ENCODE measurements around the gene DNAJB6.

Gene DNAJB6

DNA sequence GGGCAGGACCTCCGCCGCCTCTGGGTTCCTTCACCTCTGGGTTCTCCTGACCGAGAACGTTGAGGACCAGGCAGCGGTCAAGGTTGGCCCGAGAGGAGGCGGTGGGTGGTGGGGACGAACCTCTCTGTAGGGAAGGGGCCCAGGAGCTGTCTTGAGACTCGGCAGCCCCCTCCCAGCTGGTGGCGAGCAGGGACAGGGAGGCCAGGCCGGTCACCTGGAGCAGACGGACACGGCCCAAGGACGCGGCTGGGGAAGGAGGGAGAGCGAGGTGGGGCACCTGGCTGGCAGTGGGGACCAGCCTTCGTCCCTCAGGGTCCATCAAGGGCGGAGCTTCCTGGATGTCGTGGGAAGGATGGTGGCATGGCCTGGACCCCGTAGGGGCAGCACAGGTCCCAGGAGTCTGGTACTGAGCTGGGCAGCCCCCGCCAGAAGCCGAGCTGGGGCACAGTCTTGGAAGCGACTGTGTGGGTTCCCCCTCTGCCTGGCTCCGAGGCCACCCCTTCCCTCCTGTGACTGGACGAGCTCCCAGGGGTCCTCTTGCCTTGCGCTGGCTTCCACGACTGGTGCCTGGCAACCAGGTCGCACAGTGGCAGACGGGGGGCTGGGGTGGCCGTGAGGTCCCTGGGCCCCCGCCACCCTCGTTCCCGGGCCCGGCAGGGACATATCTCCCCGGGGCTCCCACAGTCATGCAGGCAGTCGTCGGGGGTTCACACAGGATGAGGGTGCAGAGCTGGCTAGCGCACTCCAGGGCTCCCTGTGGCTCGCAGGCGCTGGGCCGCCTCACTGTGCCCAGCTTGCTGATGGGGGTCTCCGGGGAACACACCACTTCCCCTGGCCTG, 89.9 kb downstream of the DNAJB6 start:
- Histone ChIP-seq H3F3A (ENCODE audit: insufficient read depth) (no peaks in the 10 kb centered on the region), H3K27me3 (ENCODE audit: low read length) (no peaks in the 10 kb centered on the region), H3K9me2 (replicated peaks; ENCODE audit: insufficient read depth, low read length) (no peaks in the 10 kb centered on the region), H3K27ac (ENCODE audit: low read depth, low read length) (no peak overlapping the region), H3K79me2 (ENCODE audit: insufficient read depth, low read length) (no peaks in the 10 kb centered on the region), H3K4me3 (ENCODE audit: insufficient read depth, low read length, poor library complexity, severe bottlenecking) (no peak overlapping the region), H3K9me3 (ENCODE audit: insufficient read depth, low read length) (no peaks in the 10 kb centered on the region), H3K4me2 (ENCODE audit: low read depth, low read length, poor library complexity, severe bottlenecking) (no peak overlapping the region), H2AFZ (ENCODE audit: low read depth, low read length, severe bottlenecking) (no peak overlapping the region), H3K9ac (ENCODE audit: low read length) (no peak overlapping the region), H3K36me3 (ENCODE audit: low read length) (no peaks in the 10 kb centered on the region), H4K20me1 (ENCODE audit: low read depth, low read length) (no peaks in the 10 kb centered on the region)
- no peak for TF ChIP-seq EZH2phosphoT487 (conservative IDR thresholded peaks at IDR 0.05; ENCODE audit: low read length)
- TF ChIP-seq, protein P1, sequence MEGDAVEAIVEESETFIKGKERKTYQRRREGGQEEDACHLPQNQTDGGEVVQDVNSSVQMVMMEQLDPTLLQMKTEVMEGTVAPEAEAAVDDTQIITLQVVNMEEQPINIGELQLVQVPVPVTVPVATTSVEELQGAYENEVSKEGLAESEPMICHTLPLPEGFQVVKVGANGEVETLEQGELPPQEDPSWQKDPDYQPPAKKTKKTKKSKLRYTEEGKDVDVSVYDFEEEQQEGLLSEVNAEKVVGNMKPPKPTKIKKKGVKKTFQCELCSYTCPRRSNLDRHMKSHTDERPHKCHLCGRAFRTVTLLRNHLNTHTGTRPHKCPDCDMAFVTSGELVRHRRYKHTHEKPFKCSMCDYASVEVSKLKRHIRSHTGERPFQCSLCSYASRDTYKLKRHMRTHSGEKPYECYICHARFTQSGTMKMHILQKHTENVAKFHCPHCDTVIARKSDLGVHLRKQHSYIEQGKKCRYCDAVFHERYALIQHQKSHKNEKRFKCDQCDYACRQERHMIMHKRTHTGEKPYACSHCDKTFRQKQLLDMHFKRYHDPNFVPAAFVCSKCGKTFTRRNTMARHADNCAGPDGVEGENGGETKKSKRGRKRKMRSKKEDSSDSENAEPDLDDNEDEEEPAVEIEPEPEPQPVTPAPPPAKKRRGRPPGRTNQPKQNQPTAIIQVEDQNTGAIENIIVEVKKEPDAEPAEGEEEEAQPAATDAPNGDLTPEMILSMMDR (IDR thresholded peaks at IDR 0.05; ENCODE audit: insufficient read depth, low read length, poor library complexity, severe bottlenecking), result no peak

DNA sequence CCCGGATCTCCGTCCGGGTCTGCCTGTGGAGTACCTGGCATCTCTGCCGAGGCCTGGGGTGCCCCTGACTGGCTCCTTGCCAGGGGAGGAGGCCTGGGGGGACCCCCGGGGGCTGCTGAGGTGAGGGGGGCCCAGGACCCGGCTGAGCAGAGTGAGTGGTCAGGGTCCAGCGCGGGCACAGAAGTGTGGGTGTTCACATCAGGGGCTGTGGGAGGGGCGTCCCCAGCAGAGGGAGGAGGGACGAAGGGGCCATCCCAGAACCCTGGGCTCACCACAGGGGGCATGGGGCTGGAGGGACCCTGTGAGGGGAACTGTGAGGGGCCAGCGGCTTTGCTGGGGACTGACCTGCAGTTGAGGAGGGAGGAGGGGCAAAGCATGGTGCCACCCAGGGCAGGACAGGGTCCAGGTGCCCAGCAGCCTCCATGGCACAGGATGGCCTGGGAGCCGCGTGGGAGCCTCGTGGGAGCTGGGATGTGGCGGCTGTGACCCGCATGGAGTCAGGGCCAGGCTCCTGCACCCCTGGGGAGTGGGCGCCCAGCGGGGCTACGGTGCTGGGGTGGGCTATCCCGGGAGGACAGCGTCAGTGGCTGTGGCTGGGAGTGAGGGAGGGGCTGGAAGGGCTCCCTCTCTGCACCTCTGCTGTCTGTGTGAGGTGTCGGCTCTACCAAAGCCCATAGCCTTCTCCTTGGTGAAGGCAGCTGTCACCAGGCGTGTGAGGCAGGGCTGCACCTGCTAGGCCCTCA, 91.2 kb downstream of the DNAJB6 start:
- TF ChIP-seq, protein P1 (IDR thresholded peaks at IDR 0.05; ENCODE audit: insufficient read depth, low read length, poor library complexity, severe bottlenecking), result no peak
- no peak for TF ChIP-seq EZH2phosphoT487 (conservative IDR thresholded peaks at IDR 0.05; ENCODE audit: low read length)
- Histone ChIP-seq H3K9ac (ENCODE audit: low read length) (no peak overlapping the region), H3K27me3 (ENCODE audit: low read length) (no peaks in the 10 kb centered on the region), H3K9me2 (replicated peaks; ENCODE audit: insufficient read depth, low read length) (no peaks in the 10 kb centered on the region), H2AFZ (ENCODE audit: low read depth, low read length, severe bottlenecking) (no peak overlapping the region), H3K4me2 (ENCODE audit: low read depth, low read length, poor library complexity, severe bottlenecking) (no peak overlapping the region), H3F3A (ENCODE audit: insufficient read depth) (no peaks in the 10 kb centered on the region), H3K36me3 (ENCODE audit: low read length) (no peaks in the 10 kb centered on the region), H3K4me3 (ENCODE audit: insufficient read depth, low read length, poor library complexity, severe bottlenecking) (no peak overlapping the region), H4K20me1 (ENCODE audit: low read depth, low read length) (no peaks in the 10 kb centered on the region), H3K27ac (ENCODE audit: low read depth, low read length) (no peak overlapping the region), H3K79me2 (ENCODE audit: insufficient read depth, low read length) (no peaks in the 10 kb centered on the region), H3K9me3 (ENCODE audit: insufficient read depth, low read length) (no peaks in the 10 kb centered on the region)

DNA sequence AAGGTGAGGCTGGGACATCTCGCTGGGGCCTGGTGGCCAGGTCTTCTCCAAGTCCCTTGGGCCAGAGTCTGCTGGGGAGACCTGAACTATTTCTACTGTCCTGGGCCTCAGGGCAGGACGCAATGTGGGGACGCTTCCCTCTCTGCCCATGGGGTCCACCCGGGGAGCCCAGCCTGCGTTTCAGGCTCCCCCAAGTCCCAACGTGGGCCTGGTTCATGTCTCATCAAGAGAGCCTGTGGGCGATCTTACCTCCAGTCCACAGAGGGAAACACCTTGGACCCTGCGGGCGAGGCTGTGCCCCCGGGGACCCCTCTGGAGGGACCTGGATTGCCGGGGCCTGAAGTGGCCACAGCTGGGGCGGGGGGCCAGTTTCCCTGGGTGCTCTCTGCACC, 91.7 kb downstream of the DNAJB6 start:
- Histone ChIP-seq H2AFZ (ENCODE audit: low read depth, low read length, severe bottlenecking) (no peak overlapping the region), H3K4me3 (ENCODE audit: insufficient read depth, low read length, poor library complexity, severe bottlenecking) (no peak overlapping the region), H3K4me2 (ENCODE audit: low read depth, low read length, poor library complexity, severe bottlenecking) (no peak overlapping the region), H3K9ac (ENCODE audit: low read length) (no peak overlapping the region), H4K20me1 (ENCODE audit: low read depth, low read length) (no peaks in the 10 kb centered on the region), H3K36me3 (ENCODE audit: low read length) (no peaks in the 10 kb centered on the region), H3K27me3 (ENCODE audit: low read length) (no peaks in the 10 kb centered on the region), H3K27ac (ENCODE audit: low read depth, low read length) (no peak overlapping the region), H3K9me2 (replicated peaks; ENCODE audit: insufficient read depth, low read length) (no peaks in the 10 kb centered on the region), H3F3A (ENCODE audit: insufficient read depth) (no peaks in the 10 kb centered on the region), H3K79me2 (ENCODE audit: insufficient read depth, low read length) (no peaks in the 10 kb centered on the region), H3K9me3 (ENCODE audit: insufficient read depth, low read length) (no peaks in the 10 kb centered on the region)
- TF ChIP-seq, protein P1 (IDR thresholded peaks at IDR 0.05; ENCODE audit: insufficient read depth, low read length, poor library complexity, severe bottlenecking), result no peak
- no peak for TF ChIP-seq EZH2phosphoT487 (conservative IDR thresholded peaks at IDR 0.05; ENCODE audit: low read length)
